ENCODE measurements around the gene FAR1. TPM values are rescaled to one million over a fixed set of nuclear protein-coding genes. Genes with fewer than 3 reads are reported as not detected.

The FAR1 gene
- total and polyA plus RNA-seq, 2 of the 4 experiments (the other 2 are of a cell fraction) = 35.3 to 119 TPM

DNA sequence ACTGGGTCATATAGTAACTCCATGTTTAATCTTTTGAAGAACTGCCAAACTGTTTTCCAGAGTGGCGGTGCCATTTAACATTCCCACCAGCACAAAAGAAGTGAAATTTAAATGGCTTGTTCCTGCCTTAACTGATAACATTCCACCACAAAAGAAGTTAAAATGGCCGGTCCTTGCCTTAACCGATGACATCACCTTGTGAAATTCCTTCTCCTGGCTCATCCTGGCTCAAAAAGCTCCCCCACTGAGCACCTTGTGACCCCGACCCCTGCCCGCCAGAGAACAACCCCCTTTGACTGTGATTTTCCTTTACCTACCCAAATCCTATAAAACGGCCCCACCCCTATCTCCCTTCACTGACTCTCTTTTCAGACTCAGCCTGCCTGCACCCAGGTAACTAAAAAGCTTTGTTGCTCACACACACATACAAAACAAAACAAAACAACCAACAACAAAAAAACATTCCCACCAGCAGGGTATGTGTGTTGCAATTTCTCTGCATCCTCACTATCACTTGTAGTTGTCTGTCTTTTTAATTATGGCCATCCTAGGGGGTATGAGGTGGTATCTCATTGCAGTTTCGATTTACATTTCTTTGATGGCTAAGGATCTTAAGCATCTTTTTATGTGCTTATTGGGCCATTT lies 109.0 kb downstream of the FAR1 start:
- 50% methylated on average over 1 of the region's 7 CpGs; no CpG with 5 or more reads in 1 of the 2 experiments for WGBS, 2 experiments (ENCODE audit: extremely low coverage in 2 of 2, insufficient read length in 1 of 2)
- Histone ChIP-seq H3K4me3 (ENCODE audit: insufficient read depth, low read depth, low read length) (no peak overlapping the region), H3K23ac (ENCODE audit: low read depth, low read length) (no peak overlapping the region), H2AK9ac (replicated peaks; ENCODE audit: low read depth, low read length, poor library complexity) (no peak overlapping the region), H2BK20ac (ENCODE audit: low read depth, low read length) (no peak overlapping the region), H2AK5ac (ENCODE audit: low read depth, low read length) (no peak overlapping the region), H4K8ac (ENCODE audit: low read depth in 2 of 2, low read length in 2 of 2) (no peak overlapping the region), H3K79me1 (ENCODE audit: low read depth in 1 of 2, low read length in 2 of 2) (no peaks in the 10 kb centered on the region), H4K91ac (ENCODE audit: insufficient read depth, low read depth, low read length) (no peak overlapping the region), H3K18ac (ENCODE audit: low read depth, low read length) (no peak overlapping the region), H2BK15ac (ENCODE audit: low read depth, low read length) (no peak overlapping the region), H3K4ac (ENCODE audit: low read depth, low read length) (no peak overlapping the region), H4K20me1 (ENCODE audit: insufficient read depth, low read length) (no peaks in the 10 kb centered on the region), H2BK5ac (ENCODE audit: low read depth, low read length, poor library complexity, severe bottlenecking) (no peak overlapping the region), H2BK120ac (ENCODE audit: low read depth, low read length) (no peak overlapping the region), H3K36me3 (ENCODE audit: control insufficient read depth, insufficient read depth, low read length) (no peaks in the 10 kb centered on the region), H2AFZ (replicated peaks; ENCODE audit: low read length, poor library complexity) (no peak overlapping the region), H3K9me1 (ENCODE audit: insufficient read depth, low read length) (no peaks in the 10 kb centered on the region), H3K9ac (ENCODE audit: low read depth, low read length) (no peak overlapping the region), H3K56ac (ENCODE audit: extremely low read depth, insufficient read depth, low read length) (no peak overlapping the region), H3K4me2 (ENCODE audit: low read depth, low read length) (no peak overlapping the region), H3K14ac (replicated peaks; ENCODE audit: low read depth, low read length) (no peak overlapping the region), H3K9me3 (ENCODE audit: control insufficient read depth, insufficient read depth, low read length) (no peaks in the 10 kb centered on the region), H3K27me3 (ENCODE audit: control insufficient read depth, insufficient read depth, low read length) (peaks cover 5% of the 10 kb centered on the region; the same call in 1 of the 2 replicates), H4K5ac (ENCODE audit: low read depth, low read length) (no peak overlapping the region), H3K27ac (ENCODE audit: insufficient read depth, low read length) (no peak overlapping the region), H3K4me1 (ENCODE audit: control insufficient read depth, insufficient read depth, low read length) (no peaks in the 10 kb centered on the region)
- no peak for DNase-seq
- ChIA-PET CTCF (no interaction called here), POLR2A (ENCODE audit: unreplicated experiment) (no interaction called here)
- BruUV-seq (replicated peaks) = no TSS peak
- intact Hi-C loops (cut with micrococcal nuclease) = no loop called here
- in situ Hi-C loops (cut with MboI; ENCODE audit: low sequenced_read_pairs) = loop anchor here (10.0 kb wide), 1 partner anchor 467 kb away; no protein-coding TSS in a partner anchor
- no peak for ATAC-seq (ENCODE audit: low read depth)
- no peak for TF ChIP-seq NFE2L2 (IDR thresholded peaks at IDR 0.05; ENCODE audit: low read depth, low read length)
- no peak for TF ChIP-seq RCOR1 (IDR thresholded peaks at IDR 0.05; ENCODE audit: insufficient replicate concordance, low read length)
- no peak for TF ChIP-seq SMC3 (IDR thresholded peaks at IDR 0.05; ENCODE audit: low read depth, low read length)
- TF ChIP-seq ELK1 (IDR thresholded peaks at IDR 0.05; ENCODE audit: borderline replicate concordance, low read depth, low read length) = no peak
- no peak for TF ChIP-seq CHD1 (IDR thresholded peaks at IDR 0.05; ENCODE audit: low read depth, low read length)
- TF ChIP-seq MAZ (IDR thresholded peaks at IDR 0.05; ENCODE audit: borderline replicate concordance, low read depth, low read length) = no peak
- TF ChIP-seq RAD21 (IDR thresholded peaks at IDR 0.05; ENCODE audit: low read length) = no peak
- no peak for TF ChIP-seq POLR2A (IDR thresholded peaks at IDR 0.05; ENCODE audit: low read depth, low read length)
- TF ChIP-seq CTCF (conservative IDR thresholded peaks at IDR 0.05; ENCODE audit: low read depth, low read length) = no peak
- TF ChIP-seq CEBPB (IDR thresholded peaks at IDR 0.05; ENCODE audit: low read depth, low read length) = no peak
- no peak for TF ChIP-seq MXI1 (IDR thresholded peaks at IDR 0.05; ENCODE audit: borderline replicate concordance, low read depth, low read length)
- no peak for TF ChIP-seq USF2 (IDR thresholded peaks at IDR 0.05; ENCODE audit: low read depth, low read length)
- no peak for TF ChIP-seq BHLHE40 (IDR thresholded peaks at IDR 0.05; ENCODE audit: low read depth, low read length)
- no peak for TF ChIP-seq MAFK (IDR thresholded peaks at IDR 0.05; ENCODE audit: low read depth, low read length)
- no peak for TF ChIP-seq RFX5 (IDR thresholded peaks at IDR 0.05; ENCODE audit: low read depth, low read length)
- no peak for TF ChIP-seq FOS (IDR thresholded peaks at IDR 0.05; ENCODE audit: low read depth, low read length)
- dilution Hi-C loops (cut with HindIII; ENCODE audit: low sequenced_read_pairs, unreplicated experiment) = no loop called here
